KMS-11 (cell line): ENCODE measurements around the gene TOLLIP.
A peak's percentile ranks its signal among the peaks of the same experiment; 100 is the strongest.
"Not testable (repeated sequence)": the region's sequence is repeated elsewhere in the genome, so short reads cannot be mapped to it uniquely, and the experiment has no call there.

ENCODE experiments used
- H2AFZ ChIP-seq: fragments of 200-600 bp; sonication (generic); 2 replicates; pipeline ENCODE4 v1.6.1; 2016; ENCODE audit warnings: antibody characterized with exemption, mixed run types, low read depth
- H3K27ac ChIP-seq: fragments of 200-600 bp; sonication (generic); 2 replicates; pipeline ENCODE4 v1.6.1; 2016; ENCODE audit warnings: mild to moderate bottlenecking, mixed run types
- H3K27me3 ChIP-seq: fragments of 200-600 bp; sonication (generic); 2 replicates; pipeline ENCODE4 v1.6.1; 2017; ENCODE audit warnings: mild to moderate bottlenecking, low read depth, mixed run types, moderate library complexity; ENCODE audit not compliant: insufficient read depth
- H3K36me3 ChIP-seq: fragments of 200-600 bp; sonication (generic); 2 replicates; pipeline ENCODE4 v1.6.1; 2017; ENCODE audit warnings: mild to moderate bottlenecking, mixed run types; ENCODE audit not compliant: insufficient read depth
- H3K4me1 ChIP-seq: fragments of 200-600 bp; sonication (generic); 2 replicates; pipeline ENCODE4 v1.6.1; 2016; ENCODE audit warnings: mild to moderate bottlenecking, low read depth, mixed run types; ENCODE audit not compliant: poor library complexity, severe bottlenecking
- H3K4me2 ChIP-seq: fragments of 200-600 bp; sonication (generic); 2 replicates; pipeline ENCODE4 v1.7.0; 2016; ENCODE audit warnings: mild to moderate bottlenecking, mixed run types
- H3K4me3 ChIP-seq: fragments of 200-600 bp; sonication (generic); IDR thresholded peaks from 2 replicates; pipeline ENCODE4 v1.6.1; 2017; ENCODE audit warnings: low read depth, low read length, mixed read lengths; ENCODE audit not compliant: insufficient read depth
- H3K79me2 ChIP-seq: fragments of 200-600 bp; sonication (generic); 2 replicates; pipeline ENCODE4 v1.6.1; 2016; ENCODE audit warnings: low read depth, mixed run types; ENCODE audit not compliant: insufficient read depth
- H3K9ac ChIP-seq: fragments of 200-600 bp; sonication (generic); 2 replicates; pipeline ENCODE4 v1.6.1; 2016; ENCODE audit warnings: mild to moderate bottlenecking, mixed run types
- H4K20me1 ChIP-seq: fragments of 200-600 bp; sonication (generic); 2 replicates; pipeline ENCODE4 v1.6.1; 2016; ENCODE audit warnings: mild to moderate bottlenecking, mixed run types; ENCODE audit not compliant: insufficient read depth
- TF ChIP-seq, protein P1 (sequence below): fragments of 200-600 bp; sonication (generic); conservative IDR thresholded peaks from 2 replicates; pipeline ENCODE4 v1.6.1; 2017; ENCODE audit warnings: low read depth, mild to moderate bottlenecking, antibody characterized with exemption, low read length, moderate library complexity, mixed read lengths

The TOLLIP gene

DNA sequence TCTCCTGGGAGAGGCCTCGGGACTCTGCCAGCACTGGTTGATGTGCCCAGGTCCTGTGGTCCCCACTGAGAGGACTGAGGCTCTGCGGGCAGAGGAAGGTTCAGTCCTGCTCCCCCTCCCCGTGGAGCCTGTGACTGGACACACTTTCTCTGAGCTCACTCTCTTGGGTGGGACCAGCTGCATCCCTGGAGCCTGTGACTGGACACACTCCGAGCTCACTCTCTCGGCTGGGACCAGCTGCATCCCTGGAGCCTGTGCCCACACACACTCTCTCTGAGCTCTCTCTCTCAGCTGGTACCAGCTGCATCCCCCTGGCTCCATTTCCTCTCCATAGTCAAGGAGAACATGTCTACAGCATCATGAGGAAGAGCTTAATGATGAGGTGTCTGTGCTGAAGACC is 39.5 kb downstream of the TOLLIP start:
- no peak overlapping the region for H3K27ac ChIP-seq
- no peak overlapping the region for H3K4me3 ChIP-seq
- H3K79me2 ChIP-seq = no peaks in the 10 kb centered on the region
- TF ChIP-seq, protein P1, sequence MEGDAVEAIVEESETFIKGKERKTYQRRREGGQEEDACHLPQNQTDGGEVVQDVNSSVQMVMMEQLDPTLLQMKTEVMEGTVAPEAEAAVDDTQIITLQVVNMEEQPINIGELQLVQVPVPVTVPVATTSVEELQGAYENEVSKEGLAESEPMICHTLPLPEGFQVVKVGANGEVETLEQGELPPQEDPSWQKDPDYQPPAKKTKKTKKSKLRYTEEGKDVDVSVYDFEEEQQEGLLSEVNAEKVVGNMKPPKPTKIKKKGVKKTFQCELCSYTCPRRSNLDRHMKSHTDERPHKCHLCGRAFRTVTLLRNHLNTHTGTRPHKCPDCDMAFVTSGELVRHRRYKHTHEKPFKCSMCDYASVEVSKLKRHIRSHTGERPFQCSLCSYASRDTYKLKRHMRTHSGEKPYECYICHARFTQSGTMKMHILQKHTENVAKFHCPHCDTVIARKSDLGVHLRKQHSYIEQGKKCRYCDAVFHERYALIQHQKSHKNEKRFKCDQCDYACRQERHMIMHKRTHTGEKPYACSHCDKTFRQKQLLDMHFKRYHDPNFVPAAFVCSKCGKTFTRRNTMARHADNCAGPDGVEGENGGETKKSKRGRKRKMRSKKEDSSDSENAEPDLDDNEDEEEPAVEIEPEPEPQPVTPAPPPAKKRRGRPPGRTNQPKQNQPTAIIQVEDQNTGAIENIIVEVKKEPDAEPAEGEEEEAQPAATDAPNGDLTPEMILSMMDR = no peak
- H2AFZ ChIP-seq = no peak overlapping the region
- H3K4me1 ChIP-seq = peaks cover 22% of the 10 kb centered on the region
- H4K20me1 ChIP-seq = no peaks in the 10 kb centered on the region
- no peaks in the 10 kb centered on the region for H3K36me3 ChIP-seq
- no peak overlapping the region for H3K4me2 ChIP-seq
- H3K9ac ChIP-seq = no peak overlapping the region
- H3K27me3 ChIP-seq = no peaks in the 10 kb centered on the region

DNA sequence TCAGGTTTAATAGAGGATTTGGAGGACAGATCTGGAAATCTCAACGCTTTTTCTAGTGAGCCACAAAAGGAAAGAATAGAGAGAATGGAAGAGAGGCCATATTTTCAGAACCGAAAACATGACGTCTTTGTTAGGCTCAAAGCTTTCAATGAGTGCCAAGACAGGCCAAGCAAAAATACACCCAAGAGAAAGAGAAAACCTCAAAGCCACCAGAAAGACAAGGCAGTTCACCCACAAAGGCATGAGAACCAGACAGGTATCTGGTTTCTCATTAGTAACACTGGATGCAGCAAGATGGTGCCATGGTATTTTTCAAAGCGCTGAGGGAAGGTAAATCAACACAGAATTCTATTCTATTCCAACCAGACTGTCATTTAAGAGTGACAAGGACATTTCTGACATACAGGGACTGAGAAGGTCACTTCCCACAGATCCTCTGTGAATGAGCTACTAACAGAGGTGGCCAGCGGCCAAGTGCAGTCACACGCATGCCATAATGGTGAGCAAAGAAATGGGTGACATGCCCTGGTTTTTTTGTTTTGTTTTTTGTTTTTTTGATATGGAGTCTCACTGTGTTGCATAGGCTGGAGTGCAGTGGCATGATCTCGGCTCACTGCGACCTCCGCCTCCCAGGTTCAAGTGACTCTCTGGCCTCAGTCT is 41.9 kb downstream of the TOLLIP start:
- no peak overlapping the region for H3K4me3 ChIP-seq
- no peaks in the 10 kb centered on the region for H3K27me3 ChIP-seq
- no peaks in the 10 kb centered on the region for H4K20me1 ChIP-seq
- H3K79me2 ChIP-seq = no peaks in the 10 kb centered on the region
- H3K36me3 ChIP-seq = no peaks in the 10 kb centered on the region
- peak overlapping the region; percentile 28; the same call in 1 of the 2 replicates for H3K27ac ChIP-seq
- peaks cover 22% of the 10 kb centered on the region for H3K4me1 ChIP-seq
- TF ChIP-seq, protein P1 = no peak
- peak overlapping the region; percentile 37 for H3K4me2 ChIP-seq
- H3K9ac ChIP-seq = no peak overlapping the region
- no peak overlapping the region for H2AFZ ChIP-seq

DNA sequence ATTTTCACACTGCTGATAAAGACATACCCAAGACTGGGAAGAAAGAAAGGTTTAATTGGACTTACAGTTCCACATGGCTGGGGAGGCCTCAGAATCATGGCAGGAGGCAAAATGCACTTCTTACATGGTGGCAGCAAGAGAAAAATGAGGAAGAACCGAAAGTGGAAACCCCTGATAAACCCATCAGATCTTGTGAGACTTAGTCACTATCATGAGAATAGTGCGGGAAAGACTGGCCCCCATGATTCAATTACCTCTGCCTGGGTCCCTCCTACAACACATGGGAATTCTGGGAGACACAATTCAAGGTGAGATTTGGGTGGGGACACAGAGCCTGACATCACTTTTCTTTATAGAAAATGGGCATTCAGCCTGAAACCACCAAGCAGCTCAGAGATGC is 42.5 kb downstream of the TOLLIP start:
- not testable (repeated sequence) for H4K20me1 ChIP-seq

DNA sequence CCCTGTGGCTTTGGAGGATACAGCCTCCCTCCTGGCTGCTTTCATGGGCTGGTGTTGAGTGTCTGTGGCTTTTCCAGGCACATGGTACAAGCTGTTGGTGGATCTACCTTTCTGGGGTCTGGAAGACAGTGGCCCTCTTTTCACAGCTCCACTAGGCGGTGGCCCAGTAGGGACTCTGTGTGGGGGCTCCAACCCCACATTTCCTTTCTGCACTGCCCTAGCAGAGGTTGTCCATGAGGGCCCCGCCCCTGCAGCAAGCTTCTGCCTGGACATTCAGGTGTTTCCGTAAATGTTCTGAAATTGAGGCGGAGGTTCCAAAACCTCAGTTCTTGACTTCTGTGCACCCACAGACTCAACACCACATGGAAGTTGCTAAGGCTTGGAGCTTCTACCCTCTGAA is 44.0 kb downstream of the TOLLIP start:
- not testable (repeated sequence) for H3K27ac ChIP-seq, H3K9ac ChIP-seq, H3K27me3 ChIP-seq, H3K36me3 ChIP-seq, H3K4me3 ChIP-seq, H3K4me2 ChIP-seq, H4K20me1 ChIP-seq, H2AFZ ChIP-seq, H3K79me2 ChIP-seq
- peaks cover 22% of the 10 kb centered on the region for H3K4me1 ChIP-seq

More for the DNA sequence above, 42.5 kb downstream of the TOLLIP start:
- Histone ChIP-seq H3K4me1 (peaks cover 22% of the 10 kb centered on the region), H3K4me2 (peak overlapping the region; percentile 37), H3K27ac (peak overlapping the region; percentile 28; the same call in 1 of the 2 replicates)
- not testable (repeated sequence) for H3K36me3 ChIP-seq, H3K79me2 ChIP-seq, H2AFZ ChIP-seq, H3K9ac ChIP-seq, H3K27me3 ChIP-seq, H3K4me3 ChIP-seq

DNA sequence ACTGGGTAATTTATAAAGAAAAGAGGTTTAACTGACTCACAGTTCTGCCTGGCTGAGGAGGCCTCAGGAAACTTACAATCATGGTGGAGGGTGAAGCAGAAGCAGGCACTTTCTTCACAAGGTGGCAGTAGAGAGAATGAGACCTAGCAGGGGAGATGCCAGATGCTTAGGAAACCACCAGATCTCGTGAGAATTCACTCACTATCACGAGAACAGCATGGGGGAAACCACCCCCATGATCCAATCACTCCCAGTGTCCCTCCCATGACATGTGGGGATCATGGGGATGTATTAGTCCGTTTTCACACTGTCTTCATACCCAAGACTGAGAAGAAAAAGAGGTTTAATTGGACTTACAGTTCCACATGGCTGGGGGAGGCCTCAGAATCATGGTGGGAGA is 45.0 kb downstream of the TOLLIP start:
- not testable (repeated sequence) for H3K36me3 ChIP-seq, H3K27me3 ChIP-seq, H3K79me2 ChIP-seq, H2AFZ ChIP-seq, H3K9ac ChIP-seq, H4K20me1 ChIP-seq, H3K27ac ChIP-seq, H3K4me2 ChIP-seq, H3K4me3 ChIP-seq
- H3K4me1 ChIP-seq = peaks cover 22% of the 10 kb centered on the region

DNA sequence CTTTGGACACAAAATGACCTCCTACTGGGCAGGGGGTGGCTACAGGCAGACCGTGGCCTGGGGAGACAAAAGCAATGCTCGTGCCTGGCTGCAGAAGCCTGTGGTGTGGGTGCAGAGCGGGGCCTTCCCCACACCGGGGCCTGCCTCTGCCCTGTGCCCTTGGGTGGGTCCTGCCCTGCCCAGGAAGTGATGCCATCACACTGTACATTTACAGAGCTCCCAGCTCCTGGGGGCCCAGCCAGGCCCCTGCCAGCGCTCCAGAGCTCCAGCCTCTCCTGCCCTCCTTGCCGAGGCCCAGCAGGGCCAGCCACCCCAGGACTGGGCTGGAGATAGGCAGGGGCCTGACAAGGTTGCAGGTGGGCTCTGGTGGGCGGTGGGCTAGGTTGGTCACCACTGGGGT is 46.4 kb downstream of the TOLLIP start:
- Histone ChIP-seq H3K9ac (no peak overlapping the region), H2AFZ (no peak overlapping the region), H3K27me3 (no peaks in the 10 kb centered on the region), H3K4me1 (peaks cover 17% of the 10 kb centered on the region), H3K36me3 (no peaks in the 10 kb centered on the region), H3K79me2 (no peaks in the 10 kb centered on the region), H4K20me1 (no peaks in the 10 kb centered on the region), H3K4me3 (no peak overlapping the region), H3K27ac (no peak overlapping the region), H3K4me2 (no peak overlapping the region)
- TF ChIP-seq, protein P1 = no peak
